GM18499 (cell line): ENCODE results near the gene ITIH2.

ENCODE experiments used
- ATAC-seq: cut with Tn5 transposase; IDR thresholded peaks from one replicate; pipeline ENCODE4 v1.9.1; 2021; ENCODE audit warnings: moderate number of reproducible peaks; ENCODE audit not compliant: insufficient read depth, unreplicated experiment

ITIH2 gene

GRCh38 chr10:7792541-7792940 lies 89.4 kb downstream of the ITIH2 start:
- ATAC-seq: no peak

GRCh38 chr10:7794251-7795026 lies 91.3 kb downstream of the ITIH2 start:
- no peak for ATAC-seq

- ATAC-seq: no peak
Observed at GRCh38 chr10:7795605-7796004, 92.5 kb downstream of the ITIH2 start.

GRCh38 chr10:7797582-7797981 lies 94.5 kb downstream of the ITIH2 start:
- no peak for ATAC-seq
